AG04450 (cell line): ENCODE measurements around the gene LCP1. TPM values are rescaled to one million over a fixed set of nuclear protein-coding genes. Genes with fewer than 3 reads are reported as not detected.

Experiments used
- CTCF ChIA-PET: fragments of 300-600, 350-600 bp; formaldehyde crosslinking; extraction: SDS; loops from one replicate; lab custom pipeline; 2022; ENCODE audit warnings: antibody characterized with exemption, inconsistent platforms; lab: Charles Lee
- POLR2A ChIA-PET: fragments of 350-600 bp; formaldehyde crosslinking; extraction: SDS; loops from one replicate; lab custom pipeline; 2021; ENCODE audit warnings: antibody characterized with exemption, inconsistent platforms; lab: Yijun Ruan, JAX
- DNase-seq: peaks from one replicate; pipeline ENCODE4 v3.0.0-alpha.2; 2011; ENCODE audit warnings: low read depth, low spot score
- H3K27ac ChIP-seq: one replicate; pipeline ENCODE4 v1.5.1; 2012; ENCODE audit warnings: low read depth, low read length, control low read depth
- H3K27me3 ChIP-seq: one replicate; pipeline ENCODE4 v1.6.0; 2012; ENCODE audit warnings: low read length; ENCODE audit not compliant: control insufficient read depth, insufficient read depth
- H3K4me3 ChIP-seq: 2 replicates; pipeline ENCODE4 v1.5.1; 2011; ENCODE audit warnings: mild to moderate bottlenecking, low read depth, low read length, control low read depth
- H3K9me3 ChIP-seq: 2 replicates; pipeline ENCODE4 v1.5.1; 2012; ENCODE audit warnings: low read length; ENCODE audit not compliant: control insufficient read depth, insufficient read depth
- polyA plus RNA-seq: library from polyadenylated mRNA; depleted of rRNA; stranded (reverse); fragments of >200 nt; gene quantifications from 2 replicates; pipeline ENCODE4 v1.2.3, GENCODE V29; 2011
- TF ChIP-seq, protein P1 (sequence below): IDR thresholded peaks from 2 replicates; pipeline ENCODE4 v1.5.1; 2011; ENCODE audit warnings: low read depth, low read length, control low read depth, inconsistent platforms

LCP1 gene
- polyA plus RNA-seq, 1 experiment, result not detected

DNA sequence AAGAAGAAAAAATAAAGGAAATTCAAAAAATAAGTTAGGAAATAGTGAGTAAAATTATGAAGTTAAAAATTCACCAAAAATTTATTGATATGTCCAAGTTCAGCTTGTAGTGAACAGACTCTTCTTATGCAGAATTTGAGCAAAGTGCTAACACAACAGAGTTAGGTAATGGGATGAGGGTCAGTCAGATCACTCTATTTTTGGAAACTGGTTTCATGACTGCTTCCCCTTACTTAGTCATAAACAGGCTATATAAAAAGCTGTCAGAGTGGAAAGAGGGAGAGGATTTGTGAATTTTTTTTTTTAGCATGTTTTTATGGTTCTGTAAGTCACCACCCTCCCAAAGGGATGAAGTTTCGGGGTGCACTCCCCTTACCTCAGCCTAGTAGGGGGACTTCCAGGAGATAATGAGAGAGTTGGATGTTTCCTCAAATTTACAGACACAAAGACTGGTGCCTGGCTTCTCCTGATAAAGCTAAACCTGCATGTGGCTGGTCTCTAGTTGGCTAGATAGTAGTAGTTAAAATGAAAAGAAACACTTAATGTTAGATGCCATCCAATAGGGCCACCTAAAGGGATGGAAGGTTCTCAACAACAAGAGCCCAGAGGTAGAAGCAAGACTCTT, 81.7 kb downstream of the LCP1 start:
- Histone ChIP-seq H3K27me3 (peaks cover under 1% of the 10 kb centered on the region), H3K27ac (no peak overlapping the region), H3K9me3 (no peaks in the 10 kb centered on the region), H3K4me3 (no peak overlapping the region)
- ChIA-PET POLR2A (no interaction called here), CTCF (no interaction called here)
- TF ChIP-seq, protein P1, sequence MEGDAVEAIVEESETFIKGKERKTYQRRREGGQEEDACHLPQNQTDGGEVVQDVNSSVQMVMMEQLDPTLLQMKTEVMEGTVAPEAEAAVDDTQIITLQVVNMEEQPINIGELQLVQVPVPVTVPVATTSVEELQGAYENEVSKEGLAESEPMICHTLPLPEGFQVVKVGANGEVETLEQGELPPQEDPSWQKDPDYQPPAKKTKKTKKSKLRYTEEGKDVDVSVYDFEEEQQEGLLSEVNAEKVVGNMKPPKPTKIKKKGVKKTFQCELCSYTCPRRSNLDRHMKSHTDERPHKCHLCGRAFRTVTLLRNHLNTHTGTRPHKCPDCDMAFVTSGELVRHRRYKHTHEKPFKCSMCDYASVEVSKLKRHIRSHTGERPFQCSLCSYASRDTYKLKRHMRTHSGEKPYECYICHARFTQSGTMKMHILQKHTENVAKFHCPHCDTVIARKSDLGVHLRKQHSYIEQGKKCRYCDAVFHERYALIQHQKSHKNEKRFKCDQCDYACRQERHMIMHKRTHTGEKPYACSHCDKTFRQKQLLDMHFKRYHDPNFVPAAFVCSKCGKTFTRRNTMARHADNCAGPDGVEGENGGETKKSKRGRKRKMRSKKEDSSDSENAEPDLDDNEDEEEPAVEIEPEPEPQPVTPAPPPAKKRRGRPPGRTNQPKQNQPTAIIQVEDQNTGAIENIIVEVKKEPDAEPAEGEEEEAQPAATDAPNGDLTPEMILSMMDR, result no peak
- DNase-seq, result no peak

DNA sequence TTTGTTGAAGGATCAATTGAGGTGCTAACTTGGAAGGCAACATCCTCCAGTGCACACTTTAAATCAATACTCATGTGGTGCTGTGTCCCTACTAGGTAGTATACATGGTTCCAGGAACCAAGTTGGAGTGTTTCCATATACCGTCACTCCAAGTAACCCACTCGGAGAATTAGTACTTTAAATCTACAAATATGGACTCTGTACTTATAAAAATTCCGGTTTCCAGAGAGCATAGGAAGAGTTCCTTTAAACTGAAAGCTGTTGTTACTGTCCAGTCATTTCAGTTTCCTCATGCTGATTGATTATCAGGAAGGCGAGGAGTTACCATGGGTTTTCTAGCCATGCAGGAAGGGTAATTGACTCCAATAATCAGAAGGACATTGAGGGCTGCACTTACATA, 84.3 kb downstream of the LCP1 start:
- POLR2A ChIA-PET, result interaction anchor here (0.5 kb wide), 1 partner anchor 683 kb away, joined by 5 read pairs; no protein-coding TSS in a partner anchor
- Histone ChIP-seq H3K27me3 (peaks cover 5% of the 10 kb centered on the region), H3K27ac (no peak overlapping the region), H3K4me3 (no peak overlapping the region), H3K9me3 (no peaks in the 10 kb centered on the region)
- TF ChIP-seq, protein P1, result no peak
- CTCF ChIA-PET, result no interaction called here
- DNase-seq, result no peak

DNA sequence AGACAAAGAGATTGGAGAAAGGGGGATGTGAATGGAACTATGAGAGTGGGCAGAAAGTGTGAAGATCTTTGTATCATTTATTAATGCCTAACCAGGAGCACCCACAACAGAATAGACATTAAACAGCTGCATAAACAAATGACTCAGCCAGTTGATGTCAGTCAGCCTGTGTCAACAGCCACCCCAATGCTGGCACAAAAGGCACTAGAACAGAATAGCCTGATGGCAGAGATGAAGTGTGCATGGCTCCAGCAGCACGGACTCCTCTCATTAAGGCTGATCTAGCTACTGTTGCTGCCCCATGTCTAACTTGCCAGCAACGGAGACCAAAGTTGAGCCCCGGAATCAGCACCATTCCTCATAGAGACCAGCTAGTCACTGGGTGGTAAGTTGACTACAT, 85.0 kb downstream of the LCP1 start:
- ChIA-PET CTCF (no interaction called here), POLR2A (no interaction called here)
- TF ChIP-seq, protein P1, result no peak
- no peaks in the 10 kb centered on the region for H3K9me3 ChIP-seq
- H3K27me3 ChIP-seq, result peaks cover 5% of the 10 kb centered on the region
- DNase-seq, result no peak
- H3K27ac ChIP-seq, result no peak overlapping the region
- no peak overlapping the region for H3K4me3 ChIP-seq

DNA sequence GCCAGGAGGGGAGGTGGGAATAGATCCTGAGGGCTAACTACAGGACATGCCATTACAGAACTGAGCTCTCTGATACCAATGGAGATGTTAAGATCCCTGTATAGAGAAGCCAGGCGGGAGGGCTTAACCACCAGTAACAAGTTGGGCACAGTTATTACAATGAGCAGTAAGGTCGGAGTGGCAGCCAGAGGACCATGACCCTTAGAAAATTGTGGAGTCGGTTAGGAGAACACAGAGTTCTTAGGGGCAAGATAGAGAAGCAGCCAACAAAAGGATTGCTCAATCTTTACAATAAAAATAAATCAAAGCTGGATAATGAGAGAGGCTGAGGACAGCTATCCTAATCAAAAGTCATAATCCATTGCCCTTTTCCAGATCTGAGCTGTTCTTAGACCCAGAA, 87.5 kb downstream of the LCP1 start:
- DNase-seq, result no peak
- Histone ChIP-seq H3K9me3 (no peaks in the 10 kb centered on the region), H3K27me3 (peaks cover 5% of the 10 kb centered on the region), H3K27ac (no peak overlapping the region), H3K4me3 (no peak overlapping the region)
- ChIA-PET POLR2A (no interaction called here), CTCF (no interaction called here)
- TF ChIP-seq, protein P1, result no peak

DNA sequence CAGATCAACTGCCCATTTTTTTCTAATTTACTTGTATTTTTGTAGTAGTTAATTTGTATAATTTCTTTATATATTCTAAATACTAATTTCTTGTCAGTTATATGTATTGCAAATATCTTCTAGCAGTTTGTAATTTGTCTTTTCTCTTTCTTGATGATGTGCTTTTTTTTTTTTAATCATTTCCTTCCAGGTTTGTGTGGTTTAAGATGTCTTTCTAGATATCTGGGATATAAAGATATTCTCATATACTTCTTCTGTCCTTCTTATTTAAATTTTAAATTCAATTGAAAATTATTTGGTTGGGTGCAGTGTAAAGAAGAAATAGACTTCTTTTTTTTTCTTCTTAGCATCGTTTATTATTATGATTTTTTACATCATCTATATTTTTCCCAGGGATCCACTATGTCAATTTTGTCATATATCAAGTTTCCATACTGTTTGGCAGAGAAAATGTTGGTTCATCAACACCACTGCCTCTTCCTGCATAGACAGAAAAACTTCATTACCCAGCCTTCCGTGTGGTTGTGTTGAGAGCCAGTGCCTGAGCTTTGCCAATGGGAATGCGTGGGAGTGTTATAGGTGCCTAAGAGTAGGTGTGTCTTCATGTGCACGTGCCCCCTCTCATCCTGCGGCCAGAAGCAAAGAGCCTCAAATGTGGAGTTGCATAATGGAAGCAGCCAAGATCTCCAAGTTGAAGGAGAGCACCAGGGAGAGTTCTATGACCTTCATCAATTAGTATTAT, 93.0 kb downstream of the LCP1 start:
- TF ChIP-seq, protein P1, result no peak
- peaks cover 4% of the 10 kb centered on the region; the same call in 1 of the 2 replicates for H3K9me3 ChIP-seq
- H3K27ac ChIP-seq, result no peak overlapping the region
- no peak for DNase-seq
- CTCF ChIA-PET, result no interaction called here
- no peak overlapping the region for H3K4me3 ChIP-seq
- POLR2A ChIA-PET, result no interaction called here
- H3K27me3 ChIP-seq, result no peaks in the 10 kb centered on the region
